Breast epithelium (tissue), 3 donors: ENCODE data around the gene MXRA8.

Experiments used
- CTCF ChIP-seq, 3 donors: fragments of 450-650 bp; IDR thresholded peaks; one replicate each; pipeline ENCODE4 v1.5.1; 2016 to 2017; ENCODE audit warnings: antibody characterized with exemption in 3 of 3, mild to moderate bottlenecking in 3 of 3, moderate library complexity in 3 of 3
- POLR2A ChIP-seq: fragments of 450-650 bp; IDR thresholded peaks from one replicate; pipeline ENCODE4 v1.6.1; 2016; ENCODE audit warnings: antibody characterized with exemption, mild to moderate bottlenecking, moderate library complexity
- POLR2AphosphoS5 ChIP-seq, 3 donors: sonication (generic); formaldehyde crosslinking; IDR thresholded peaks; one replicate each; pipeline ENCODE4 v1.6.1; 2017; ENCODE audit warnings: antibody characterized with exemption in 3 of 3

- TF ChIP-seq CTCF (IDR thresholded peaks at IDR 0.05): peak in 1 of 3 donors; percentile 32
- TF ChIP-seq POLR2A: peak; percentile 36
- TF ChIP-seq POLR2AphosphoS5 (IDR thresholded peaks at IDR 0.05): peak; percentile 94 to 98 (median 97)
Observed at GRCh38 chr1:1374929-1375662, 16.7 kb upstream of the MXRA8 start, which contains the start of gene AURKAIP1.
